ENCODE data around the gene WNK3. TPM values are rescaled to one million over a fixed set of nuclear protein-coding genes. Genes with fewer than 3 reads are reported as not detected.

Gene WNK3
- polyA plus RNA-seq, 1 donor (not counting 4 experiments of a cell fraction or from before 2014, with no cell fraction given) = 0.26 TPM

GRCh38 chrX:54288968-54289367 lies 68.9 kb downstream of the WNK3 start:
- DNase-seq (ENCODE audit: low read depth, low spot score) = no peak
- FAIRE-seq = no peak
- no peak for TF ChIP-seq CTCF (optimal IDR thresholded peaks at IDR 0.05 in 1 of 3, IDR thresholded peaks at IDR 0.05 in 1 of 3, conservative IDR thresholded peaks at IDR 0.05 in 1 of 3; ENCODE audit: extremely low read depth in 1 of 3, insufficient read depth in 2 of 3, low read length in 3 of 3)
- no peak for TF ChIP-seq EZH2 (IDR thresholded peaks at IDR 0.05; ENCODE audit: low read length)
- Histone ChIP-seq H3K4me2 (ENCODE audit: control insufficient read depth, extremely low read depth, insufficient read depth, low read depth, low read length) (no peak overlapping the region), H3K4me1 (ENCODE audit: control insufficient read depth, extremely low read depth, insufficient read depth, low read length) (no peaks in the 10 kb centered on the region), H3K27me3 (ENCODE audit: control insufficient read depth, extremely low read depth, insufficient read depth, low read length) (no peaks in the 10 kb centered on the region), H3K4me3 (ENCODE audit: control insufficient read depth in 2 of 3, extremely low read depth in 1 of 3, insufficient read depth in 2 of 3, low read depth in 1 of 3, low read length in 3 of 3) (no peak overlapping the region), H2AFZ (ENCODE audit: control insufficient read depth, low read length) (no peak overlapping the region), H4K20me1 (ENCODE audit: control insufficient read depth, extremely low read depth, insufficient read depth, low read length) (no peaks in the 10 kb centered on the region), H3K9me1 (ENCODE audit: control insufficient read depth, extremely low read depth, insufficient read depth, low read length) (no peaks in the 10 kb centered on the region), H3K9me3 (ENCODE audit: control insufficient read depth, low read depth, low read length) (no peaks in the 10 kb centered on the region), H3K36me3 (ENCODE audit: control insufficient read depth in 2 of 2, extremely low read depth in 1 of 2, insufficient read depth in 2 of 2, low read length in 2 of 2) (no peaks in the 10 kb centered on the region), H3K9ac (ENCODE audit: control insufficient read depth, extremely low read depth, insufficient read depth, low read length) (no peak overlapping the region), H3K79me2 (ENCODE audit: control insufficient read depth, insufficient read depth, low read length) (no peaks in the 10 kb centered on the region), H3K27ac (ENCODE audit: control insufficient read depth, insufficient read depth, low read length) (no peak overlapping the region)
- dilution Hi-C loops (cut with MboI; ENCODE audit: extremely low pct_ligation_motif_present, low sequenced_read_pairs) = no loop called here

GRCh38 chrX:54288277-54288676 lies 69.6 kb downstream of the WNK3 start:
- Histone ChIP-seq H3K9ac (ENCODE audit: control insufficient read depth, extremely low read depth, insufficient read depth, low read length) (no peak overlapping the region), H3K27ac (ENCODE audit: control insufficient read depth, insufficient read depth, low read length) (no peak overlapping the region), H3K36me3 (ENCODE audit: control insufficient read depth in 2 of 2, extremely low read depth in 1 of 2, insufficient read depth in 2 of 2, low read length in 2 of 2) (no peaks in the 10 kb centered on the region), H3K9me1 (ENCODE audit: control insufficient read depth, extremely low read depth, insufficient read depth, low read length) (no peaks in the 10 kb centered on the region), H3K27me3 (ENCODE audit: control insufficient read depth, extremely low read depth, insufficient read depth, low read length) (no peaks in the 10 kb centered on the region), H3K4me3 (ENCODE audit: control insufficient read depth in 2 of 3, extremely low read depth in 1 of 3, insufficient read depth in 2 of 3, low read depth in 1 of 3, low read length in 3 of 3) (no peak overlapping the region), H3K4me2 (ENCODE audit: control insufficient read depth, extremely low read depth, insufficient read depth, low read depth, low read length) (no peak overlapping the region), H3K9me3 (ENCODE audit: control insufficient read depth, low read depth, low read length) (no peaks in the 10 kb centered on the region), H3K4me1 (ENCODE audit: control insufficient read depth, extremely low read depth, insufficient read depth, low read length) (no peaks in the 10 kb centered on the region), H3K79me2 (ENCODE audit: control insufficient read depth, insufficient read depth, low read length) (no peaks in the 10 kb centered on the region), H2AFZ (ENCODE audit: control insufficient read depth, low read length) (no peak overlapping the region), H4K20me1 (ENCODE audit: control insufficient read depth, extremely low read depth, insufficient read depth, low read length) (no peaks in the 10 kb centered on the region)
- no peak for FAIRE-seq
- no peak for TF ChIP-seq CTCF (optimal IDR thresholded peaks at IDR 0.05 in 1 of 3, IDR thresholded peaks at IDR 0.05 in 1 of 3, conservative IDR thresholded peaks at IDR 0.05 in 1 of 3; ENCODE audit: extremely low read depth in 1 of 3, insufficient read depth in 2 of 3, low read length in 3 of 3)
- no peak for TF ChIP-seq EZH2 (IDR thresholded peaks at IDR 0.05; ENCODE audit: low read length)
- no peak for DNase-seq (ENCODE audit: low read depth, low spot score)
- dilution Hi-C loops (cut with MboI; ENCODE audit: extremely low pct_ligation_motif_present, low sequenced_read_pairs) = no loop called here
